HepG2 (cell line): ENCODE measurements around the gene NME7. TPM values are rescaled to one million over a fixed set of nuclear protein-coding genes. Genes with fewer than 3 reads are reported as not detected.

Experiments
- BRCA1 ChIP-seq: sonication (generic); formaldehyde crosslinking; IDR thresholded peaks from 2 replicates; pipeline ENCODE4 v1.4.0; 2020; ENCODE audit warnings: missing genetic modification reagents
- CC2D1A ChIP-seq: sonication (generic); formaldehyde crosslinking; IDR thresholded peaks from 2 replicates; pipeline ENCODE4 v1.8.1; 2023; ENCODE audit warnings: mild to moderate bottlenecking, missing genetic modification reagents
- FOXO4 ChIP-seq: sonication (generic); formaldehyde crosslinking; conservative IDR thresholded peaks from 2 replicates; pipeline ENCODE4 v1.8.1; 2023; ENCODE audit warnings: missing genetic modification reagents
- FOXP1 ChIP-seq, 2 experiments: fragments of 450-650 bp in 1 of 2; IDR thresholded peaks; 2 replicates each; pipeline ENCODE4 v1.6.1; 2017 to 2018; ENCODE audit warnings: antibody characterized with exemption in 1 of 2
- JDP2 ChIP-seq: sonication (generic); formaldehyde crosslinking; IDR thresholded peaks from 2 replicates; pipeline ENCODE4 v1.8.1; 2022; ENCODE audit warnings: missing genetic modification reagents, borderline replicate concordance
- MED8 ChIP-seq: sonication (generic); formaldehyde crosslinking; IDR thresholded peaks from 2 replicates; pipeline ENCODE4 v1.8.1; 2023; ENCODE audit warnings: mild to moderate bottlenecking, missing genetic modification reagents; ENCODE audit not compliant: insufficient replicate concordance
- ONECUT2 ChIP-seq: sonication (generic); formaldehyde crosslinking; IDR thresholded peaks from 2 replicates; pipeline ENCODE4 v1.4.0; 2020; ENCODE audit warnings: missing genetic modification reagents
- PHF8 ChIP-seq: sonication (generic); formaldehyde crosslinking; IDR thresholded peaks from 2 replicates; pipeline ENCODE4 v1.5.0; 2020; ENCODE audit warnings: missing genetic modification reagents
- RORA ChIP-seq: sonication (generic); formaldehyde crosslinking; IDR thresholded peaks from 2 replicates; pipeline ENCODE4 v1.5.0; 2020; ENCODE audit warnings: mild to moderate bottlenecking, missing genetic modification reagents, moderate library complexity
- SATB2 ChIP-seq: sonication (generic); formaldehyde crosslinking; IDR thresholded peaks from 2 replicates; pipeline ENCODE4 v1.5.0; 2020; ENCODE audit warnings: missing genetic modification reagents
- SIX1 ChIP-seq: sonication (generic); formaldehyde crosslinking; IDR thresholded peaks from 2 replicates; pipeline ENCODE4 v1.4.0; 2020; ENCODE audit warnings: missing genetic modification reagents, borderline replicate concordance
- SMAD9 ChIP-seq: sonication (generic); formaldehyde crosslinking; IDR thresholded peaks from 2 replicates; pipeline ENCODE4 v1.5.1; 2020; ENCODE audit warnings: mild to moderate bottlenecking, missing genetic modification reagents
- SOX5 ChIP-seq: IDR thresholded peaks from 2 replicates; pipeline ENCODE4 v1.6.1; 2016; ENCODE audit warnings: borderline replicate concordance
- ZBTB21 ChIP-seq: sonication (generic); formaldehyde crosslinking; IDR thresholded peaks from 2 replicates; pipeline ENCODE4 v1.4.0; 2020; ENCODE audit warnings: missing genetic modification reagents
- ZFP90 ChIP-seq: sonication (generic); formaldehyde crosslinking; IDR thresholded peaks from 2 replicates; pipeline ENCODE4 v1.8.0; 2022; ENCODE audit warnings: missing genetic modification reagents, mild to moderate bottlenecking, inconsistent platforms, borderline replicate concordance
- ZNF101 ChIP-seq: sonication (generic); formaldehyde crosslinking; IDR thresholded peaks from 2 replicates; pipeline ENCODE4 v1.4.0; 2020; ENCODE audit warnings: mild to moderate bottlenecking, low read depth, missing genetic modification reagents, borderline replicate concordance
- ZNF317 ChIP-seq: sonication (generic); formaldehyde crosslinking; IDR thresholded peaks from 2 replicates; pipeline ENCODE4 v1.5.0; 2020; ENCODE audit warnings: mild to moderate bottlenecking, missing genetic modification reagents
- ZNF335 ChIP-seq: sonication (generic); formaldehyde crosslinking; IDR thresholded peaks from 2 replicates; pipeline ENCODE4 v1.4.0; 2020; ENCODE audit warnings: missing genetic modification reagents
- ZNF710 ChIP-seq: sonication (generic); formaldehyde crosslinking; IDR thresholded peaks from 2 replicates; pipeline ENCODE4 v1.5.0; 2020; ENCODE audit warnings: mild to moderate bottlenecking, missing genetic modification reagents, borderline replicate concordance
- polyA plus RNA-seq, 8 experiments: library from polyadenylated mRNA; depleted of rRNA in 3 of 8; stranded (reverse) in 7 of 8; unstranded in 1 of 8; fragments of >200 nt; fragmentation: Illumina TruSeq in 4 of 8; extraction: Trizol in 4 of 8; gene quantifications; 2 replicates each; pipeline versions ENCODE4 v1.2.1 to v1.2.3, GENCODE V29; 2011 to 2016; ENCODE audit warnings: low read depth in 4 of 8, missing spikeins in 1 of 8, mixed read lengths in 1 of 8; ENCODE audit not compliant: insufficient read depth in 1 of 8
- total RNA-seq, 5 experiments: library from RNA; depleted of rRNA; stranded (reverse); fragments of >200 nt; fragmentation: Illumina TruSeq; extraction: Trizol; gene quantifications; 2 replicates each; pipeline ENCODE4 v1.2.3, GENCODE V29; 2016; ENCODE audit warnings: low read depth in 1 of 5
- TF ChIP-seq, protein P1 (sequence below): sonication (generic); formaldehyde crosslinking; IDR thresholded peaks from 2 replicates; pipeline ENCODE4 v1.4.0; 2020; ENCODE audit warnings: missing genetic modification reagents
- TF ChIP-seq, protein P2 (sequence below): sonication (generic); formaldehyde crosslinking; IDR thresholded peaks from 2 replicates; pipeline ENCODE4 v1.4.0; 2020; ENCODE audit warnings: mild to moderate bottlenecking, low read depth, missing genetic modification reagents
- TF ChIP-seq, protein P3 (sequence below): IDR thresholded peaks from 2 replicates; pipeline ENCODE4 v1.6.1; 2016; ENCODE audit warnings: missing biosample characterization, missing genetic modification reagents, low read depth

The NME7 gene
- total and polyA plus RNA-seq, 2 of the 13 experiments (the other 11 are each of a cell fraction or from before 2014, with no cell fraction given): 9.4 to 22.5 TPM

DNA sequence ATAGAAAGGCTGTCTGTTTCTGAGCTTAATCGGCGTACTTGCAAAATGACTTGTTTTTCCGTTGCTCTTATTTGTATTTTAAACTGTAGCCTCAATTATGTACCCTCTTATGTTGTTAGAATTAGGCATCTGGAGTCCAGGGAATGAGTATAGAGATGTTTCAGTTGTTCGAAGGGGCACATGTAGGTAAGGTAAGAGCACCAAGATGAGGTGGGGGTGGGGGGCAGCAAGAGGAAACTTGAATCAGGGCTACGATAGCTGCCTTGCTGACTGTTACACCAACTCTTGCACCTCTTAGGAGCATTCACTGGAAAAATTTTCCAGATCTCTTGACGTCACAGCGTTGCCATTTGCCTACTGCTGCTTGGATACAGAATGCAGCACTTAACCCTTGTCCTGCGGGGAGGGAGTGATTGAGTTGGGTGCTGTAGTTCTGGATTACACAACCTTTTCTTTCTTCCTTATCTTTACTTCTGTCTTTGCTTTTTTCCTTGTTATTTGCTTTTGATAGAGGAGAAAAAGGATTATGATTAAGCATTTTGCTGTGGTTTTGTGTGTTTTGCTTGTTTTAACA is 257.9 kb downstream of the NME7 start (continued):
- TF ChIP-seq, protein P1, sequence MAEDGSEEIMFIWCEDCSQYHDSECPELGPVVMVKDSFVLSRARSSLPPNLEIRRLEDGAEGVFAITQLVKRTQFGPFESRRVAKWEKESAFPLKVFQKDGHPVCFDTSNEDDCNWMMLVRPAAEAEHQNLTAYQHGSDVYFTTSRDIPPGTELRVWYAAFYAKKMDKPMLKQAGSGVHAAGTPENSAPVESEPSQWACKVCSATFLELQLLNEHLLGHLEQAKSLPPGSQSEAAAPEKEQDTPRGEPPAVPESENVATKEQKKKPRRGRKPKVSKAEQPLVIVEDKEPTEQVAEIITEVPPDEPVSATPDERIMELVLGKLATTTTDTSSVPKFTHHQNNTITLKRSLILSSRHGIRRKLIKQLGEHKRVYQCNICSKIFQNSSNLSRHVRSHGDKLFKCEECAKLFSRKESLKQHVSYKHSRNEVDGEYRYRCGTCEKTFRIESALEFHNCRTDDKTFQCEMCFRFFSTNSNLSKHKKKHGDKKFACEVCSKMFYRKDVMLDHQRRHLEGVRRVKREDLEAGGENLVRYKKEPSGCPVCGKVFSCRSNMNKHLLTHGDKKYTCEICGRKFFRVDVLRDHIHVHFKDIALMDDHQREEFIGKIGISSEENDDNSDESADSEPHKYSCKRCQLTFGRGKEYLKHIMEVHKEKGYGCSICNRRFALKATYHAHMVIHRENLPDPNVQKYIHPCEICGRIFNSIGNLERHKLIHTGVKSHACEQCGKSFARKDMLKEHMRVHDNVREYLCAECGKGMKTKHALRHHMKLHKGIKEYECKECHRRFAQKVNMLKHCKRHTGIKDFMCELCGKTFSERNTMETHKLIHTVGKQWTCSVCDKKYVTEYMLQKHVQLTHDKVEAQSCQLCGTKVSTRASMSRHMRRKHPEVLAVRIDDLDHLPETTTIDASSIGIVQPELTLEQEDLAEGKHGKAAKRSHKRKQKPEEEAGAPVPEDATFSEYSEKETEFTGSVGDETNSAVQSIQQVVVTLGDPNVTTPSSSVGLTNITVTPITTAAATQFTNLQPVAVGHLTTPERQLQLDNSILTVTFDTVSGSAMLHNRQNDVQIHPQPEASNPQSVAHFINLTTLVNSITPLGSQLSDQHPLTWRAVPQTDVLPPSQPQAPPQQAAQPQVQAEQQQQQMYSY (CRISPR knock-in tag): no peak
- TF ChIP-seq SATB2 (CRISPR knock-in tag) (no peak), FOXO4 (no peak), ZNF710 (CRISPR knock-in tag) (peak; percentile 99), ZBTB21 (peak; percentile 77), SOX5 (peak; percentile 49; the same call in 1 of the 2 replicates), PHF8 (CRISPR knock-in tag) (peak; percentile 41; the same call in 1 of the 2 replicates), ZNF335 (0 out of 2 replicates have a peak, but pooled peaks have one; percentile 29), BRCA1 (no peak), ONECUT2 (CRISPR knock-in tag) (no peak), RORA (CRISPR knock-in tag) (no peak), FOXP1 (IDR thresholded peaks at IDR 0.05) (no peak), FOXP1 (CRISPR knock-in tag; IDR thresholded peaks at IDR 0.05) (peak; percentile 65), JDP2 (CRISPR knock-in tag) (no peak), SIX1 (CRISPR knock-in tag) (peak; percentile 56; the same call in 1 of the 2 replicates), MED8 (CRISPR knock-in tag) (no peak), CC2D1A (CRISPR knock-in tag) (no peak), SMAD9 (no peak), ZFP90 (CRISPR knock-in tag) (no peak), ZNF101 (CRISPR knock-in tag) (no peak), ZNF317 (CRISPR knock-in tag) (no peak)
- TF ChIP-seq, protein P2, sequence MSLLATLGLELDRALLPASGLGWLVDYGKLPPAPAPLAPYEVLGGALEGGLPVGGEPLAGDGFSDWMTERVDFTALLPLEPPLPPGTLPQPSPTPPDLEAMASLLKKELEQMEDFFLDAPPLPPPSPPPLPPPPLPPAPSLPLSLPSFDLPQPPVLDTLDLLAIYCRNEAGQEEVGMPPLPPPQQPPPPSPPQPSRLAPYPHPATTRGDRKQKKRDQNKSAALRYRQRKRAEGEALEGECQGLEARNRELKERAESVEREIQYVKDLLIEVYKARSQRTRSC (CRISPR knock-in tag): no peak
- TF ChIP-seq, protein P3, sequence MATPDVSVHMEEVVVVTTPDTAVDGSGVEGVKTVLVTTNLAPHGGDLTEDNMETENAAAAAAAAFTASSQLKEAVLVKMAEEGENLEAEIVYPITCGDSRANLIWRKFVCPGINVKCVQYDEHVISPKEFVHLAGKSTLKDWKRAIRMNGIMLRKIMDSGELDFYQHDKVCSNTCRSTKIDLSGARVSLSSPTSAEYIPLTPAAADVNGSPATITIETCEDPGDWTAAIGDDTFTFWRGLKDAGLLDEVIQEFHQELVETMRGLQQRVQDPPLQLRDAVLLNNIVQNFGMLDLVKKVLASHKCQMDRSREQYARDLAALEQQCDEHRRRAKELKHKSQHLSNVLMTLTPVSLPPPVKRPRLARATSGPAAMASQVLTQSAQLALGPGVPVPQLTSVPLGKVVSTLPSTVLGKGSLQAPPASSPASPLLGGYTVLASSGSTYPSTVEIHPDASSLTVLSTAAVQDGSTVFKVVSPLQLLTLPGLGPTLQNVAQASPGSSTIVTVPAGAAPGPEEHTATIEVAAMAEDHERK (CRISPR knock-in tag): no peak
